ENCODE results near the gene ARL15.

ARL15 gene

GRCh38 chr5:54234304-54234933, 76.0 kb downstream of the ARL15 start:
- peak; percentile 21; the same call in 1 of the 2 replicates for TF ChIP-seq RAD21 (IDR thresholded peaks at IDR 0.05; ENCODE audit: low read depth)
- no peak for TF ChIP-seq FOXM1 (IDR thresholded peaks at IDR 0.05; ENCODE audit: borderline replicate concordance, low read depth)

- no peak for TF ChIP-seq MAX (IDR thresholded peaks at IDR 0.05)
- no peak for TF ChIP-seq NFIC (IDR thresholded peaks at IDR 0.05)
- TF ChIP-seq YY1 (IDR thresholded peaks at IDR 0.05; ENCODE audit: low read depth), result no peak
- no peak for TF ChIP-seq TEAD4 (IDR thresholded peaks at IDR 0.05)
- TF ChIP-seq CEBPB (IDR thresholded peaks at IDR 0.05), result no peak
- no peak for TF ChIP-seq ZBTB7A (IDR thresholded peaks at IDR 0.05; ENCODE audit: low read depth)
- TF ChIP-seq CREB1 (IDR thresholded peaks at IDR 0.05; ENCODE audit: low read depth), result no peak
Observed at GRCh38 chr5:54230936-54231685, 79.3 kb downstream of the ARL15 start.

- no peak for TF ChIP-seq TCF12 (IDR thresholded peaks at IDR 0.05; ENCODE audit: low read depth)
- TF ChIP-seq TEAD4 (IDR thresholded peaks at IDR 0.05), result no peak
- no peak for TF ChIP-seq CREB1 (IDR thresholded peaks at IDR 0.05; ENCODE audit: low read depth)
- TF ChIP-seq RAD21 (IDR thresholded peaks at IDR 0.05; ENCODE audit: low read depth), result peak; percentile 65
- no peak for TF ChIP-seq MAX (IDR thresholded peaks at IDR 0.05)
Observed at GRCh38 chr5:54229041-54229780, 81.2 kb downstream of the ARL15 start.

GRCh38 chr5:54227759-54228158, 82.6 kb downstream of the ARL15 start:
- TF ChIP-seq TEAD4 (IDR thresholded peaks at IDR 0.05), result no peak
- TF ChIP-seq EGR1 (IDR thresholded peaks at IDR 0.05), result no peak
- TF ChIP-seq REST (IDR thresholded peaks at IDR 0.05; ENCODE audit: low read depth), result no peak
- no peak for TF ChIP-seq CREB1 (IDR thresholded peaks at IDR 0.05; ENCODE audit: low read depth)
- TF ChIP-seq USF1 (IDR thresholded peaks at IDR 0.05), result no peak
- no peak for TF ChIP-seq MAX (IDR thresholded peaks at IDR 0.05)
- TF ChIP-seq TCF12 (IDR thresholded peaks at IDR 0.05; ENCODE audit: low read depth), result no peak
- TF ChIP-seq EP300 (IDR thresholded peaks at IDR 0.05; ENCODE audit: borderline replicate concordance), result no peak
- no peak for TF ChIP-seq FOXM1 (IDR thresholded peaks at IDR 0.05; ENCODE audit: borderline replicate concordance, low read depth)

GRCh38 chr5:54227109-54227508, 83.3 kb downstream of the ARL15 start:
- TF ChIP-seq MAX (IDR thresholded peaks at IDR 0.05), result no peak
- TF ChIP-seq REST (IDR thresholded peaks at IDR 0.05; ENCODE audit: low read depth), result no peak
- TF ChIP-seq TAF1 (IDR thresholded peaks at IDR 0.05; ENCODE audit: low read depth), result no peak
- no peak for TF ChIP-seq TEAD4 (IDR thresholded peaks at IDR 0.05)
- no peak for TF ChIP-seq RAD21 (IDR thresholded peaks at IDR 0.05; ENCODE audit: low read depth)
- TF ChIP-seq CEBPB (IDR thresholded peaks at IDR 0.05), result no peak
- TF ChIP-seq NFIC (IDR thresholded peaks at IDR 0.05), result no peak
- no peak for TF ChIP-seq YY1 (IDR thresholded peaks at IDR 0.05; ENCODE audit: low read depth)
- no peak for TF ChIP-seq ZBTB7A (IDR thresholded peaks at IDR 0.05; ENCODE audit: low read depth)
- TF ChIP-seq TCF12 (IDR thresholded peaks at IDR 0.05; ENCODE audit: low read depth), result no peak
- no peak for TF ChIP-seq USF1 (IDR thresholded peaks at IDR 0.05)
- no peak for TF ChIP-seq EGR1 (IDR thresholded peaks at IDR 0.05)
- TF ChIP-seq FOXM1 (IDR thresholded peaks at IDR 0.05; ENCODE audit: borderline replicate concordance, low read depth), result no peak
- no peak for TF ChIP-seq EP300 (IDR thresholded peaks at IDR 0.05; ENCODE audit: borderline replicate concordance)
- TF ChIP-seq CREB1 (IDR thresholded peaks at IDR 0.05; ENCODE audit: low read depth), result no peak

All from Ishikawa (cell line).